ENCODE results near the gene HHATL. TPM values are rescaled to one million over a fixed set of nuclear protein-coding genes. Genes with fewer than 3 reads are reported as not detected.

Gene HHATL
- total and polyA plus RNA-seq, 10 of the 15 experiments (the other 5 are each of a cell fraction or from before 2014, with no cell fraction given) = not detected

- TF ChIP-seq ZNF592 (IDR thresholded peaks at IDR 0.05) = no peak
Observed at GRCh38 chr3:42683875-42684598, 18.6 kb downstream of the HHATL start (continued).

GRCh38 chr3:42682301-42683070, 20.1 kb downstream of the HHATL start:
- H3K4me3 ChIP-seq = no peak overlapping the region
- H3K4me1 ChIP-seq (ENCODE audit: control insufficient read depth, insufficient read depth, low read length) = no peaks in the 10 kb centered on the region
- ChIA-PET SMC1A (ENCODE audit: uncharacterized antibody, unreplicated experiment) (no interaction called here), CTCF (no interaction called here), RAD21 (ENCODE audit: unreplicated experiment) (no interaction called here), POLR2A (no interaction called here)
- WGBS (ENCODE audit: insufficient coverage, insufficient replicate concordance, low lambda C conversion rate, missing lambda C conversion rate) = 39% methylated on average over 12 of the region's 12 CpGs
- no peaks in the 10 kb centered on the region; the same call in 2 of the 3 replicates for H3K9me3 ChIP-seq (replicated peaks; ENCODE audit: control insufficient read depth, insufficient read depth, low read length)
- DNase-seq (ENCODE audit: low read depth, low spot score) (no peak), ATAC-seq (no peak), FAIRE-seq (no peak)
- BruUV-seq (replicated peaks) = no TSS peak
- no peak overlapping the region for H2AFZ ChIP-seq (ENCODE audit: control insufficient read depth, low read depth, low read length)
- H3K27me3 ChIP-seq (replicated peaks in 1 of 2; ENCODE audit: control insufficient read depth in 2 of 2, insufficient read depth in 2 of 2, low read length in 1 of 2) = no peaks in the 10 kb centered on the region
- H3K4me2 ChIP-seq (ENCODE audit: control insufficient read depth, insufficient read depth) = no peak overlapping the region
- no peaks in the 10 kb centered on the region for H4K20me1 ChIP-seq (ENCODE audit: control insufficient read depth, insufficient read depth)
- in situ Hi-C loops (cut with MboI) (no loop called here), intact Hi-C loops (cut with micrococcal nuclease; ENCODE audit: unreplicated experiment) (no loop called here)
- no peak overlapping the region for H3K9ac ChIP-seq (ENCODE audit: control insufficient read depth, insufficient read depth, low read length)
- no peaks in the 10 kb centered on the region for H3K36me3 ChIP-seq (ENCODE audit: control insufficient read depth in 2 of 2, insufficient read depth in 2 of 2, low read length in 1 of 2)
- no peak overlapping the region for H3K27ac ChIP-seq (ENCODE audit: control insufficient read depth, insufficient read depth)
- H3K79me2 ChIP-seq (ENCODE audit: control insufficient read depth, insufficient read depth, low read length) = no peaks in the 10 kb centered on the region
- TF ChIP-seq EED (IDR thresholded peaks at IDR 0.05; ENCODE audit: low read depth) (no peak), ZNF592 (IDR thresholded peaks at IDR 0.05) (no peak), PML (IDR thresholded peaks at IDR 0.05; ENCODE audit: low read length) (no peak), RB1 (IDR thresholded peaks at IDR 0.05; ENCODE audit: borderline replicate concordance) (no peak), ZNF384 (IDR thresholded peaks at IDR 0.05; ENCODE audit: borderline replicate concordance, low read depth, low read length) (no peak), SMAD1 (IDR thresholded peaks at IDR 0.05; ENCODE audit: low read depth, partially characterized antibody) (no peak), PKNOX1 (IDR thresholded peaks at IDR 0.05) (no peak)
